Measurements from ENCODE around the gene CRK.

CRK gene

GRCh38 chr17:1485423-1486376 lies 29.7 kb upstream of the CRK start:
- DNase-seq: no peak

GRCh38 chr17:1484676-1485422 lies 28.8 kb upstream of the CRK start:
- DNase-seq: no peak

GRCh38 chr17:1484060-1484535 lies 28.1 kb upstream of the CRK start:
- no peak for DNase-seq

- DNase-seq: no peak
These were observed 26.6 kb upstream of the CRK start for GRCh38 chr17:1482680-1483079.

- DNase-seq: no peak
These were observed 25.7 kb upstream of the CRK start for GRCh38 chr17:1481736-1482135.

- DNase-seq: no peak
These were observed 24.9 kb upstream of the CRK start for GRCh38 chr17:1480747-1481465.

- DNase-seq: no peak
These were observed 22.4 kb upstream of the CRK start for GRCh38 chr17:1478418-1478817.

GRCh38 chr17:1475321-1475854 lies 19.4 kb upstream of the CRK start:
- DNase-seq: no peak

GRCh38 chr17:1474402-1475189 lies 18.6 kb upstream of the CRK start:
- DNase-seq: no peak

- DNase-seq: no peak
These were observed 17.8 kb upstream of the CRK start for GRCh38 chr17:1473841-1474240.

GRCh38 chr17:1473170-1473569 lies 17.1 kb upstream of the CRK start:
- DNase-seq: no peak

- DNase-seq: no peak
These were observed 16.1 kb upstream of the CRK start for GRCh38 chr17:1471911-1472821.

- DNase-seq: no peak
These were observed 15.5 kb upstream of the CRK start for GRCh38 chr17:1471490-1471889.

GRCh38 chr17:1470755-1471462 lies 14.9 kb upstream of the CRK start:
- no peak for DNase-seq

- DNase-seq: no peak
These were observed 14.2 kb upstream of the CRK start for GRCh38 chr17:1470071-1470754.

GRCh38 chr17:1469231-1469852 lies 13.3 kb upstream of the CRK start:
- no peak for DNase-seq

- no peak for DNase-seq
These were observed 12.0 kb upstream of the CRK start for GRCh38 chr17:1467898-1468492.

GRCh38 chr17:1467258-1467657 lies 11.2 kb upstream of the CRK start:
- no peak for DNase-seq

- no peak for DNase-seq
These were observed 8.2 kb upstream of the CRK start for GRCh38 chr17:1464186-1464585.
